ENCODE results near the gene LOXL4.

GRCh38 chr10:98303569-98303968 is 35.6 kb upstream of the LOXL4 start:
- no peak for TF ChIP-seq CTCF (IDR thresholded peaks at IDR 0.05)
- TF ChIP-seq POLR2A (IDR thresholded peaks at IDR 0.05): no peak

All from transverse colon (tissue), 3 donors.